ENCODE results near the gene FOXN3.

The FOXN3 gene

GRCh38 chr14:89221109-89221810 is 195.8 kb downstream of the FOXN3 start:
- Histone ChIP-seq H3K36me3 (replicated peaks; ENCODE audit: low read depth, low read length) (peaks cover 3% of the 10 kb centered on the region), H2AFZ (ENCODE audit: low read depth, low read length) (no peak overlapping the region), H3K27ac (ENCODE audit: low read length) (no peak overlapping the region), H3K79me2 (ENCODE audit: low read length) (no peaks in the 10 kb centered on the region), H3K27me3 (ENCODE audit: low read depth, low read length) (no peaks in the 10 kb centered on the region), H4K20me1 (ENCODE audit: insufficient read depth, low read length) (peaks cover 3% of the 10 kb centered on the region; the same call in 1 of the 2 replicates), H3K9me3 (ENCODE audit: insufficient read depth, low read length) (no peaks in the 10 kb centered on the region), H3K4me2 (ENCODE audit: low read length) (no peak overlapping the region), H3K9ac (ENCODE audit: low read length) (no peak overlapping the region), H3K4me1 (ENCODE audit: low read length) (no peaks in the 10 kb centered on the region), H3K4me3 (ENCODE audit: low read length) (no peak overlapping the region)
- TF ChIP-seq, protein P1, sequence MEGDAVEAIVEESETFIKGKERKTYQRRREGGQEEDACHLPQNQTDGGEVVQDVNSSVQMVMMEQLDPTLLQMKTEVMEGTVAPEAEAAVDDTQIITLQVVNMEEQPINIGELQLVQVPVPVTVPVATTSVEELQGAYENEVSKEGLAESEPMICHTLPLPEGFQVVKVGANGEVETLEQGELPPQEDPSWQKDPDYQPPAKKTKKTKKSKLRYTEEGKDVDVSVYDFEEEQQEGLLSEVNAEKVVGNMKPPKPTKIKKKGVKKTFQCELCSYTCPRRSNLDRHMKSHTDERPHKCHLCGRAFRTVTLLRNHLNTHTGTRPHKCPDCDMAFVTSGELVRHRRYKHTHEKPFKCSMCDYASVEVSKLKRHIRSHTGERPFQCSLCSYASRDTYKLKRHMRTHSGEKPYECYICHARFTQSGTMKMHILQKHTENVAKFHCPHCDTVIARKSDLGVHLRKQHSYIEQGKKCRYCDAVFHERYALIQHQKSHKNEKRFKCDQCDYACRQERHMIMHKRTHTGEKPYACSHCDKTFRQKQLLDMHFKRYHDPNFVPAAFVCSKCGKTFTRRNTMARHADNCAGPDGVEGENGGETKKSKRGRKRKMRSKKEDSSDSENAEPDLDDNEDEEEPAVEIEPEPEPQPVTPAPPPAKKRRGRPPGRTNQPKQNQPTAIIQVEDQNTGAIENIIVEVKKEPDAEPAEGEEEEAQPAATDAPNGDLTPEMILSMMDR (IDR thresholded peaks at IDR 0.05; ENCODE audit: low read depth, low read length): no peak
- no peak for TF ChIP-seq EZH2phosphoT487 (IDR thresholded peaks at IDR 0.05; ENCODE audit: low read depth)

DNA sequence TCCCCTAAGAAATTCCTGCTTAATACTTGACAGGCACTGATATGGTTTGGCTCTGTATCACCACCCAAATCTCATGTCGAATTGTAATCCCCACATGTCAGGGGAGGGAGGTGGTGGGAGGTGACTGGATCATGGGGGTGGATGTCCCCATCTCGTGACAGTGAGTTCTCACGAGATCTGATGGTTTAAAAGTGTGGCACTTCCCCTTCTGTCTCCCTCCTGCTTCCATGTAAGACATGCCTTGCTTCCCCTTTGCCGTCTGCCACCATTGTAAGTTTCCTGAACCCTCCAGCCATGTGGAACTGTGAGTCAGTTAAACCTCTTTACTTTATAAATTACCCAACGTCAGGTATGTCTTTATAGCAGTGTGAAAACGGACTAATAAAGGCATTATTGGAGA is 198.0 kb downstream of the FOXN3 start:
- no peaks in the 10 kb centered on the region for H3K79me2 ChIP-seq (ENCODE audit: low read length)
- H3K4me2 ChIP-seq (ENCODE audit: low read length): no peak overlapping the region
- no peaks in the 10 kb centered on the region for H3K4me1 ChIP-seq (ENCODE audit: low read length)
- peaks cover 3% of the 10 kb centered on the region; the same call in 1 of the 2 replicates for H4K20me1 ChIP-seq (ENCODE audit: insufficient read depth, low read length)
- no peaks in the 10 kb centered on the region for H3K27me3 ChIP-seq (ENCODE audit: low read depth, low read length)
- H2AFZ ChIP-seq (ENCODE audit: low read depth, low read length): no peak overlapping the region
- peaks cover 3% of the 10 kb centered on the region for H3K36me3 ChIP-seq (replicated peaks; ENCODE audit: low read depth, low read length)
- no peak overlapping the region for H3K27ac ChIP-seq (ENCODE audit: low read length)
- no peak overlapping the region for H3K9ac ChIP-seq (ENCODE audit: low read length)
- no peak for TF ChIP-seq EZH2phosphoT487 (IDR thresholded peaks at IDR 0.05; ENCODE audit: low read depth)
- TF ChIP-seq, protein P1 (IDR thresholded peaks at IDR 0.05; ENCODE audit: low read depth, low read length): no peak
- H3K4me3 ChIP-seq (ENCODE audit: low read length): no peak overlapping the region
- no peaks in the 10 kb centered on the region for H3K9me3 ChIP-seq (ENCODE audit: insufficient read depth, low read length)

DNA sequence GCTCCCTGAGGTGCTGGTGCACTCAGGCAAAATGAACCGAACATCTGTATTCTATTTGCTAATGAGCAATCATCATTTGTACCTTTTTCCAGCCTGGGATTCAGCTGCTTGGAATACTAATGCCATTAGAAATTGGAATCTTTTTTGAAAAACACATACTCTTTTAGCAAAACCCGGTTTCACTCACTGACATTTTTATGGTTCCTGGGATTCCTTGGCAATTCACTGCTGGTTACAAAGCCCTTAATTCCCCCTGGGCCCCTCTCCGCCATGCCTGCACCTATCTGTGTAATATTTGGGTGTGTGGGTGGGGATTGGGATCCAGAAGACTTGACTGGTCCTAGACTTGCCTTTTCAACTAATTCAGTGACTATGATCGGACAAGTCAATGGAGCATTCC is 199.1 kb downstream of the FOXN3 start:
- Histone ChIP-seq H3K4me3 (ENCODE audit: low read length) (no peak overlapping the region), H3K4me2 (ENCODE audit: low read length) (no peak overlapping the region), H3K4me1 (ENCODE audit: low read length) (no peaks in the 10 kb centered on the region), H2AFZ (ENCODE audit: low read depth, low read length) (no peak overlapping the region), H3K27me3 (ENCODE audit: low read depth, low read length) (no peaks in the 10 kb centered on the region), H3K36me3 (replicated peaks; ENCODE audit: low read depth, low read length) (peaks cover 3% of the 10 kb centered on the region), H3K79me2 (ENCODE audit: low read length) (no peaks in the 10 kb centered on the region), H4K20me1 (ENCODE audit: insufficient read depth, low read length) (no peaks in the 10 kb centered on the region), H3K27ac (ENCODE audit: low read length) (no peak overlapping the region), H3K9me3 (ENCODE audit: insufficient read depth, low read length) (no peaks in the 10 kb centered on the region), H3K9ac (ENCODE audit: low read length) (no peak overlapping the region)
- TF ChIP-seq, protein P1 (IDR thresholded peaks at IDR 0.05; ENCODE audit: low read depth, low read length): no peak
- TF ChIP-seq EZH2phosphoT487 (IDR thresholded peaks at IDR 0.05; ENCODE audit: low read depth): no peak

- Histone ChIP-seq H3K27me3 (ENCODE audit: low read depth, low read length) (no peaks in the 10 kb centered on the region), H3K27ac (ENCODE audit: low read length) (no peak overlapping the region), H3K9me3 (ENCODE audit: insufficient read depth, low read length) (no peaks in the 10 kb centered on the region), H3K4me2 (ENCODE audit: low read length) (no peak overlapping the region), H3K36me3 (replicated peaks; ENCODE audit: low read depth, low read length) (peaks cover 3% of the 10 kb centered on the region), H3K4me3 (ENCODE audit: low read length) (no peak overlapping the region), H4K20me1 (ENCODE audit: insufficient read depth, low read length) (no peaks in the 10 kb centered on the region), H3K79me2 (ENCODE audit: low read length) (no peaks in the 10 kb centered on the region), H3K4me1 (ENCODE audit: low read length) (no peaks in the 10 kb centered on the region), H3K9ac (ENCODE audit: low read length) (no peak overlapping the region), H2AFZ (ENCODE audit: low read depth, low read length) (no peak overlapping the region)
- no peak for TF ChIP-seq EZH2phosphoT487 (IDR thresholded peaks at IDR 0.05; ENCODE audit: low read depth)
- TF ChIP-seq, protein P1 (IDR thresholded peaks at IDR 0.05; ENCODE audit: low read depth, low read length): no peak
These were observed 201.5 kb downstream of the FOXN3 start for GRCh38 chr14:89215531-89215930.

All from OCI-LY3 (cell line).